ENCODE measurements around the gene CSGALNACT2. TPM values are rescaled to one million over a fixed set of nuclear protein-coding genes. Genes with fewer than 3 reads are reported as not detected.

Gene CSGALNACT2
- total RNA-seq, 1 experiment from 2014 or later: 1.2 TPM

- Histone ChIP-seq H3K27me3 (ENCODE audit: control insufficient read depth, insufficient read depth, low read length) (no peaks in the 10 kb centered on the region), H3K36me3 (replicated peaks; ENCODE audit: control insufficient read depth, insufficient read depth, low read length) (no peaks in the 10 kb centered on the region), H3K4me3 (ENCODE audit: insufficient read depth, low read depth, low read length) (no peak overlapping the region)
- no peak for DNase-seq
Observed at GRCh38 chr10:43117031-43117776, 21.0 kb upstream of the CSGALNACT2 start.

GRCh38 chr10:43117777-43118583, 20.3 kb upstream of the CSGALNACT2 start:
- no peaks in the 10 kb centered on the region for H3K27me3 ChIP-seq (ENCODE audit: control insufficient read depth, insufficient read depth, low read length)
- no peaks in the 10 kb centered on the region for H3K36me3 ChIP-seq (replicated peaks; ENCODE audit: control insufficient read depth, insufficient read depth, low read length)
- no peak for DNase-seq
- no peak overlapping the region for H3K4me3 ChIP-seq (ENCODE audit: insufficient read depth, low read depth, low read length)

- no peak overlapping the region for H3K4me3 ChIP-seq (ENCODE audit: insufficient read depth, low read depth, low read length)
- H3K27me3 ChIP-seq (ENCODE audit: control insufficient read depth, insufficient read depth, low read length): no peaks in the 10 kb centered on the region
- no peak for DNase-seq
- no peaks in the 10 kb centered on the region for H3K36me3 ChIP-seq (replicated peaks; ENCODE audit: control insufficient read depth, insufficient read depth, low read length)
Observed at GRCh38 chr10:43118631-43119415, 19.4 kb upstream of the CSGALNACT2 start.

- no peak for DNase-seq
- no peaks in the 10 kb centered on the region for H3K27me3 ChIP-seq (ENCODE audit: control insufficient read depth, insufficient read depth, low read length)
- no peaks in the 10 kb centered on the region for H3K36me3 ChIP-seq (replicated peaks; ENCODE audit: control insufficient read depth, insufficient read depth, low read length)
- no peak overlapping the region for H3K4me3 ChIP-seq (ENCODE audit: insufficient read depth, low read depth, low read length)
Observed at GRCh38 chr10:43119416-43120115, 18.7 kb upstream of the CSGALNACT2 start.

GRCh38 chr10:43120116-43120928, 17.9 kb upstream of the CSGALNACT2 start:
- H3K36me3 ChIP-seq (replicated peaks; ENCODE audit: control insufficient read depth, insufficient read depth, low read length): no peaks in the 10 kb centered on the region

GRCh38 chr10:43120929-43121314, 17.3 kb upstream of the CSGALNACT2 start:
- DNase-seq: no peak
- Histone ChIP-seq H3K27me3 (ENCODE audit: control insufficient read depth, insufficient read depth, low read length) (no peaks in the 10 kb centered on the region), H3K4me3 (ENCODE audit: insufficient read depth, low read depth, low read length) (no peak overlapping the region), H3K36me3 (replicated peaks; ENCODE audit: control insufficient read depth, insufficient read depth, low read length) (no peaks in the 10 kb centered on the region)

More at GRCh38 chr10:43120116-43120928, 17.9 kb upstream of the CSGALNACT2 start:
- no peaks in the 10 kb centered on the region for H3K27me3 ChIP-seq (ENCODE audit: control insufficient read depth, insufficient read depth, low read length)
- H3K4me3 ChIP-seq (ENCODE audit: insufficient read depth, low read depth, low read length): no peak overlapping the region
- DNase-seq: no peak

GRCh38 chr10:43121444-43121843, 16.8 kb upstream of the CSGALNACT2 start:
- DNase-seq: no peak
- Histone ChIP-seq H3K36me3 (replicated peaks; ENCODE audit: control insufficient read depth, insufficient read depth, low read length) (no peaks in the 10 kb centered on the region), H3K27me3 (ENCODE audit: control insufficient read depth, insufficient read depth, low read length) (no peaks in the 10 kb centered on the region), H3K4me3 (ENCODE audit: insufficient read depth, low read depth, low read length) (no peak overlapping the region)

- no peaks in the 10 kb centered on the region for H3K36me3 ChIP-seq (replicated peaks; ENCODE audit: control insufficient read depth, insufficient read depth, low read length)
- H3K4me3 ChIP-seq (ENCODE audit: insufficient read depth, low read depth, low read length): no peak overlapping the region
- DNase-seq: no peak
- H3K27me3 ChIP-seq (ENCODE audit: control insufficient read depth, insufficient read depth, low read length): no peaks in the 10 kb centered on the region
Observed at GRCh38 chr10:43122096-43122495, 16.1 kb upstream of the CSGALNACT2 start.

GRCh38 chr10:43122826-43123225, 15.4 kb upstream of the CSGALNACT2 start:
- no peaks in the 10 kb centered on the region for H3K36me3 ChIP-seq (replicated peaks; ENCODE audit: control insufficient read depth, insufficient read depth, low read length)
- H3K4me3 ChIP-seq (ENCODE audit: insufficient read depth, low read depth, low read length): no peak overlapping the region
- DNase-seq: no peak
- H3K27me3 ChIP-seq (ENCODE audit: control insufficient read depth, insufficient read depth, low read length): no peaks in the 10 kb centered on the region

GRCh38 chr10:43123361-43124093, 14.7 kb upstream of the CSGALNACT2 start:
- Histone ChIP-seq H3K27me3 (ENCODE audit: control insufficient read depth, insufficient read depth, low read length) (no peaks in the 10 kb centered on the region), H3K4me3 (ENCODE audit: insufficient read depth, low read depth, low read length) (no peak overlapping the region), H3K36me3 (replicated peaks; ENCODE audit: control insufficient read depth, insufficient read depth, low read length) (no peaks in the 10 kb centered on the region)
- peak; percentile 58 for DNase-seq

- no peaks in the 10 kb centered on the region for H3K27me3 ChIP-seq (ENCODE audit: control insufficient read depth, insufficient read depth, low read length)
- no peak overlapping the region for H3K4me3 ChIP-seq (ENCODE audit: insufficient read depth, low read depth, low read length)
- peak; percentile 39 for DNase-seq
- H3K36me3 ChIP-seq (replicated peaks; ENCODE audit: control insufficient read depth, insufficient read depth, low read length): no peaks in the 10 kb centered on the region
Observed at GRCh38 chr10:43124094-43124521, 14.1 kb upstream of the CSGALNACT2 start.

- H3K4me3 ChIP-seq (ENCODE audit: insufficient read depth, low read depth, low read length): no peak overlapping the region
- no peaks in the 10 kb centered on the region for H3K27me3 ChIP-seq (ENCODE audit: control insufficient read depth, insufficient read depth, low read length)
- H3K36me3 ChIP-seq (replicated peaks; ENCODE audit: control insufficient read depth, insufficient read depth, low read length): no peaks in the 10 kb centered on the region
- peak; percentile 33 for DNase-seq
Observed at GRCh38 chr10:43124574-43125273, 13.5 kb upstream of the CSGALNACT2 start.
